Activated CD8-positive, alpha-beta T cell treated with anti-CD3 and anti-CD28 coated beads, Interleukin-2, amount 10 ng/mL, durations not matched to agents 7 days and 5 days (primary cell): Measurements from ENCODE around the gene IFI27L1. TPM values are rescaled to one million over a fixed set of nuclear protein-coding genes. Genes with fewer than 3 reads are reported as not detected.

Source experiments
- ATAC-seq: fragments of 150-1000 bp; cut with Tn5 transposase; one replicate; pipeline ENCODE4 v1.10.0; 2021; ENCODE audit warnings: moderate library complexity
- CTCF ChIA-PET: fragments of 350-600 bp; sonication (Branson Sonifier 250); formaldehyde crosslinking; loops from one replicate; lab custom pipeline; 2021; ENCODE audit warnings: antibody characterized with exemption; lab: Charles Lee
- POLR2A ChIA-PET: fragments of 350-600 bp; sonication (Branson Sonifier 250); formaldehyde crosslinking; loops from one replicate; lab custom pipeline; 2021; ENCODE audit warnings: antibody characterized with exemption; lab: Charles Lee
- DNase-seq: peaks from one replicate; pipeline ENCODE4 v3.0.0-alpha.2; 2020
- H3K27ac Mint-ChIP-seq: one replicate; pipeline ENCODE4 v1.8.0; 2021; ENCODE audit warnings: mild to moderate bottlenecking, mixed read lengths
- H3K27me3 Mint-ChIP-seq: one replicate; pipeline ENCODE4 v1.8.0; 2021; ENCODE audit warnings: low read depth, mixed read lengths
- H3K36me3 Mint-ChIP-seq: one replicate; pipeline ENCODE4 v1.8.0; 2021; ENCODE audit warnings: low read depth, mixed read lengths
- H3K4me1 Mint-ChIP-seq: one replicate; pipeline ENCODE4 v1.8.0; 2021; ENCODE audit warnings: low read depth, mixed read lengths
- H3K4me3 Mint-ChIP-seq: one replicate; pipeline ENCODE4 v1.8.0; 2021; ENCODE audit warnings: mild to moderate bottlenecking, mixed read lengths
- H3K9me3 Mint-ChIP-seq: one replicate; pipeline ENCODE4 v1.8.0; 2022; ENCODE audit warnings: mixed read lengths; ENCODE audit not compliant: insufficient read depth
- total RNA-seq, 2 experiments: library from RNA; stranded (reverse); gene quantifications; one replicate each; pipeline ENCODE4 v1.2.3, GENCODE V29; 2021

Gene IFI27L1, protein sequence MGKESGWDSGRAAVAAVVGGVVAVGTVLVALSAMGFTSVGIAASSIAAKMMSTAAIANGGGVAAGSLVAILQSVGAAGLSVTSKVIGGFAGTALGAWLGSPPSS
- total RNA-seq, result 10 to 100 TPM; 34.7 to 41.3 TPM

DNA sequence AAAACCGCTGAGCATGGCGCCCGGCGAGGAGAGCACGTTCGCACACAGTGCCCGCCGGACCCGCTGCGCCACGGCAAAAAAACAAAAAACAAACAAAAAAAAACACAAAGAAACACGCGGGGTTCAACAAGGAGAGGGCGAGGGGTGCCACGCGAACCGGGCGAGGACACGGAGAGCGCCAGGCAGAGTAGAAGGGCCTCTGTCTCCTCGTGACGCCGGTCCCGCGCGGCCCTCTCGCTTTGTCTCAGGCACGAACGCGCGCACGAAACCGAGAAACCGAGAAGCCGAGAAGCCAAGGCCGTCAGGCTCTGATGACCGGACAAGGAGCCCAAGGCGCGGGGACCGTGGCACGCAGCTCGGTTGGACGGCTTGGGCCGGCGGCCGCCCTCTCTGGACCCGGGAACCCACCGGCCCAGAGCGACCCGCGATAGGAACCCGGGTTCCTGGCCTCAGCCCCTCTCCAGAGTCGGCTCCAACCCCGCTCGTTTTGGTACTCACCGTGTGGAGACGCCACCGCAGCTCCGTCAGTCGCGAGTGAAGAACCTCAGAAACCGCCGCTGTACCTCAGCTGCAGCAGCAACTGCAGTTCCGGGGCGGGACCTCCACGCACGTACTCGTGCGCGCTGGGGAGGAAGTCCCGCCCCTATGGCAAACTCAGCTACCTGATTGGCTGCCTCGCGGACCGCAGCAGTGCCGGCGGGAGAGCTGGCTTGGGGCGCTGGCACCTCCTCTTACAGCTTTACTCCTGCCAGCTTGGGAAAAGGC is at the start of gene IFI27L1, which contains the start of gene DDX24:
Gene IFI27L1, plus strand, starts transcription at position 690 of the 765 bp plus-strand sequence. CDS start 15,628 bp downstream, outside the sequence.
Gene DDX24, minus strand, starts transcription at position 582 of the 765 bp plus-strand sequence. CDS start 1,460 bp downstream, outside the sequence.
- H3K27ac Mint-ChIP-seq, result peak within 1 kb of the TSS; percentile 99
- ATAC-seq (peak; percentile 96), DNase-seq (peak; percentile 98)
- peaks cover 62% of the 10 kb centered on the region for H3K36me3 Mint-ChIP-seq
- H3K9me3 Mint-ChIP-seq, result no peaks in the 10 kb centered on the region
- H3K4me3 Mint-ChIP-seq, result peak within 1 kb of the TSS; percentile 99
- no peaks in the 10 kb centered on the region for H3K27me3 Mint-ChIP-seq
- POLR2A ChIA-PET, result interaction anchor here (0.6 to 2.3 kb wide), 12 partner anchors 13 to 1440 kb away, joined by 3 to 8 read pairs (median 4); no protein-coding TSS in a partner anchor
- H3K4me1 Mint-ChIP-seq, result peaks cover 51% of the 10 kb centered on the region
- CTCF ChIA-PET, result interaction anchor here (0.9 to 4.9 kb wide), 15 partner anchors 10 to 144 kb away, joined by 3 to 35 read pairs (median 6); partner anchors contain the start of gene IFI27L2

DNA sequence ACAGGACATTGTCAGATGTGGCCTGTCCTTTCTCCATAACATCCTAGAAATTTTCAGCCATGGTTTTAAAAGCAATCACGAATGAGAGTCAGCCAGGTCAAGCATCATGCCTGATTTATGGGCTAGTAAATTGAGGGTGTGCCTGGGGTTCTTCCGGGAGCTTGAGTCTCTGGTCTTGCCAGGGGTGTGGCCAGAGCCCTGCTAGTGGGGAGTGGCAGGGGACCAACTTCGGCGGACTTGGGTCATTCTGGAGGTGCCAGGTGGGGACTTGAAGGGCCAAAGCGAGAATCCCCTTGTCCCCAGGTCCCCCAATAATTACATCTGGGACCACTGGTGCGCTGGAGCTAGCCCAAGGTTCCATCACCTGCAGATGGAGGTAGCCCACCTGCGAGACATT is 49.2 kb upstream of the IFI27L1 start:
- DNase-seq, result no peak
- Mint-ChIP-seq H3K27ac (no peak overlapping the region), H3K36me3 (no peaks in the 10 kb centered on the region), H3K9me3 (no peaks in the 10 kb centered on the region), H3K4me3 (no peak overlapping the region), H3K27me3 (peaks cover 2% of the 10 kb centered on the region), H3K4me1 (peaks cover 27% of the 10 kb centered on the region)
- no peak for ATAC-seq
- POLR2A ChIA-PET, result no interaction called here
- CTCF ChIA-PET, result interaction anchor here (0.9 to 7.3 kb wide), 2 partner anchors 92 to 105 kb away, joined by 3 to 57 read pairs; no protein-coding TSS in a partner anchor

DNA sequence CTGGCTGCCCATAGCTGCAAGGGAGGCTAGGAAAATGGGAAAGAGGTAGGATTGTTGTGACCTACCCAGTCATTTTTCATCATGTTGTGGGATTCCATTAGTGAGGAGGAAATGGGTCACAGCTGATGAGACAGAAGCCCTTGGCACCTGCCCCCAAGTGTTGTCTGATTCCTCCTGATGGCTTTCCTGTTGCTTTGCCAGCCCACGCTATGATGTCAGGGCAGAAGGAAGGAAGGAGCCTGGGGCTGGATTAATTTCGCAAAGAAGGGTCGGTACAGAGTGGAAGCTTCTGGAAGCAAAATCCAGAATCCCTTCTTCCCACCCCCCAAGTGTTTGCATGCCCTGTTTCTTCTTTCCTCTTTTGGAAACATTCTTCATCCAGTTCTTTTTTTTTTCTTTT is 46.2 kb upstream of the IFI27L1 start:
- ChIA-PET CTCF (interaction anchor here (0.9 to 7.3 kb wide), 16 partner anchors 10 to 147 kb away, joined by 3 to 108 read pairs (median 12); partner anchors contain the start of gene OTUB2), POLR2A (no interaction called here)
- no peak for ATAC-seq
- H3K27me3 Mint-ChIP-seq, result peaks cover 2% of the 10 kb centered on the region
- DNase-seq, result no peak
- no peak overlapping the region for H3K27ac Mint-ChIP-seq
- no peaks in the 10 kb centered on the region for H3K36me3 Mint-ChIP-seq
- H3K9me3 Mint-ChIP-seq, result no peaks in the 10 kb centered on the region
- H3K4me1 Mint-ChIP-seq, result peaks cover 7% of the 10 kb centered on the region
- no peak overlapping the region for H3K4me3 Mint-ChIP-seq

DNA sequence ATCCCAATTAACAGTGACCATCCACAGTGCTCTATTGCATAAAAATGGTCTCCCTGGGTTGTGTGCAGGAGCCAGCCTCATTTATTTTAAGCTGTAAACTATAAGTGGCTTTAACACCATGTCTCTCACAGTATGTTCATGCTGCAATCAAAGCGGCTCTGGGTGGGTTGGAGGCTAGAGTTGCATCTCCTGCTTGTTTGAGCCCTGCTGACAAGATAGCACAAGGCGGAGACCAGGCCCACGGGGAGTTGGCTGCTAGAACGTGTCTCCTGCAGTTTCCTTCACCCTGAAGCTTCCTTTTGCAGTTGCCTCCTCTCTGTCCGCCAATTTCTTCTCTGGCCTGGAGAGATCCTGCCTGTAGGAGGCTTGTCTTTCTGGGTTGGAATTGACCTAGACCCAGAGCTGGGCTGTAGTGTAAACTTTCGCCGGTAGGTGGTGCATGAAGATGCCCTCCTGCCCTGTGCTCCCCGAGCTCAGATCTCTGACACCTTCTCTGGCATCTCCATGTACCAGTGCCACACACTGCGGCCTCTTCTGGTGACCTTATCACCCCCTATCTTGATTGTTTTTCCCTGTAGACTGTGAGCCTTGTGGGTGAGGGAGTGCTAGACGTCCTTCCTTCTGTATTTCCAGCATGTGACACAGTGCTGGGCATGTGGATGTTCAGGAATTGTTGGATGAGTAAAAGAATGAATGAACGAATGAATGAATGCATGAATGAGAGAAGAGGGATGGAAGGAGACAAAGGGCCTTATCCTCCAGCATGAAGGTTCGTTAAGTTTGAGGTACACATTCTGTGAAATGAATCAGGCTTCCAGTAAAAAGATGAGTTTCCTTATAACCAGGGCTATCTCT is 44.6 kb upstream of the IFI27L1 start:
- Mint-ChIP-seq H3K4me1 (peaks cover 7% of the 10 kb centered on the region), H3K27me3 (peaks cover 2% of the 10 kb centered on the region), H3K36me3 (no peaks in the 10 kb centered on the region), H3K27ac (no peak overlapping the region), H3K4me3 (no peak overlapping the region), H3K9me3 (no peaks in the 10 kb centered on the region)
- ATAC-seq, result peak; percentile 97
- CTCF ChIA-PET, result interaction anchor here (0.6 to 7.3 kb wide), 36 partner anchors 8 to 449 kb away, joined by 3 to 108 read pairs (median 5); partner anchors contain the start of genes DDX24, IFI27L1, IFI27L2 and OTUB2
- DNase-seq, result peak; percentile 86
- POLR2A ChIA-PET, result interaction anchor here (1.0 to 1.1 kb wide), 3 partner anchors 25 to 97 kb away, joined by 3 to 4 read pairs (median 4); no protein-coding TSS in a partner anchor

DNA sequence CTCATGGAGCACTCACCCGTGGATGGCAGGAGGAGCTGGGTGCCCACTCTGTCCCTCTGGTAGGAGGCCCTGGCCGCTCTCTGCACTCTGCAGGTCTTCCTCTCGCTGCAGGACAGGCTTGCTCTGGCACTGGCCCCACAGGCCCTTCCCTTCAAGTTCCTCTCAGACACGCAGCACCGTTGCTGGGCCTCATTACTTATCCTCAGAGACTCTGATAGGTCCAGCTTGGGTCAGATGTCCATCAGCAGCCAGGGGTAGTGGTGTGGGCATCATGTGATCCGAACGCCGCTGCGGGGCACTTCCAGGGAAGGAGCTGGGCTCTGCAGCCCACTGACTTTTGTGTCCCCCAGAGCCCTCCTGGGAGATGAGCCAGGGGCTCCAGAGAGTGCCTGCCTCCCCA is 43.2 kb upstream of the IFI27L1 start:
- H3K36me3 Mint-ChIP-seq, result no peaks in the 10 kb centered on the region
- no peaks in the 10 kb centered on the region for H3K9me3 Mint-ChIP-seq
- ChIA-PET POLR2A (no interaction called here), CTCF (interaction anchor here (0.8 to 7.3 kb wide), 10 partner anchors 12 to 104 kb away, joined by 3 to 69 read pairs (median 17); partner anchors contain the start of gene OTUB2)
- H3K27me3 Mint-ChIP-seq, result peaks cover 2% of the 10 kb centered on the region
- H3K4me3 Mint-ChIP-seq, result no peak overlapping the region
- ATAC-seq, result no peak
- no peak overlapping the region for H3K27ac Mint-ChIP-seq
- H3K4me1 Mint-ChIP-seq, result peaks cover 7% of the 10 kb centered on the region
- DNase-seq, result no peak

DNA sequence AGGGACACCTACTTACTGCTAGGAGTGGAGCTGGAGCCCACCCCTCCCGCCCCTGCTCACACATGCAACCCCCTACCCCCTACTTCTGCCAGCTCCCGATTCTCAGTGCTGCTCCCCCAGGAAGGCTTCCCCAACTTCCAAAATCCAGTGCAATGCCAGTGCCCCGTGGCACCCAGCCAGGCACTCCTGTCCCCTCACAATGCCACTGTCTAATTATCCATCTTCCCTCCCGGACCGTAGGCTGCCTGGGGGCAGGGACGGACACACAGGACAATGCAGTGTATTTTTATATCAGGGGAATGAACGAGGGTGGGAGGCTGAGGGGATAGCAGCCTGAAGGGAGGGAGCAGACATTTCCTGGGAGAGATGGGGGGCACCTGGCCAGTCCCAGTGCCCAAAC is 42.6 kb upstream of the IFI27L1 start:
- POLR2A ChIA-PET, result no interaction called here
- Mint-ChIP-seq H3K36me3 (peaks cover 1% of the 10 kb centered on the region), H3K4me3 (no peak overlapping the region), H3K27ac (no peak overlapping the region), H3K9me3 (no peaks in the 10 kb centered on the region), H3K4me1 (peaks cover 7% of the 10 kb centered on the region), H3K27me3 (peaks cover 2% of the 10 kb centered on the region)
- DNase-seq (no peak), ATAC-seq (no peak)
- CTCF ChIA-PET, result interaction anchor here (1.4 to 7.3 kb wide), 7 partner anchors 11 to 104 kb away, joined by 4 to 69 read pairs (median 45); partner anchors contain the start of gene OTUB2

DNA sequence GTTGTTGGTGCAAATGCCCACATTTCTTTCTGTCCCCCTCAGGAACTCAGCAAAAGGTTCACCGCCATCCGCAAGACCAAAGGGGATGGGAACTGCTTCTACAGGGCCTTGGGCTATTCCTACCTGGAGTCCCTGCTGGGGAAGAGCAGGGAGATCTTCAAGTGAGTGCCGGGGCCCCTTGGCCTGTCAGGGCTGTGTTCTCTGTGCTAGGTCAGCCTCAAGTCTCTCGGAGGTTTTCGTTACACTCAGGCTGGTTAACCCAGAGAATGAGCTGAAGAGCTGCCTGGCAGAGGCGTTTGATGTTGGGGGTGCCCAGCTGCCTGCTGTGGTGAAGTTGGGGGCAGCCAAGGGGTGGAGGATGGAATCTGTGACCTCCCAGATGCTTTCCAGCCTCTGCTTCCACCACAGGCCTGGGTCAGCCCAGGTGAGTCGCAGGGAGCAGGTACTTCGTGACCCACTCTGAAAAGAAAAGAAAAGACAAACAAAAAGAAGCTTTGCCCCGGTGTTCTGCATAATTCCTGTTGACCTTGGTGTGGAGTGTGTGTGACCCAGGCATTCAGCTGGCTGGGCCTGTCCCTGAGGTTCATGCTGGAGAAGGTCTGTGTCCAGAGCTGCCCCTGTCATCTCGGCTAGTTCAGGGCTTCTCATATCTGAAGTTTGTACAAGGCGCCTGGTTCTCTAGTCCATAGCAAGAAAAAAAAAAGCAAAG is 42.0 kb upstream of the IFI27L1 start:
- Mint-ChIP-seq H3K27ac (no peak overlapping the region), H3K9me3 (no peaks in the 10 kb centered on the region), H3K36me3 (peaks cover 3% of the 10 kb centered on the region), H3K4me3 (no peak overlapping the region), H3K27me3 (peaks cover 2% of the 10 kb centered on the region), H3K4me1 (peaks cover 7% of the 10 kb centered on the region)
- ChIA-PET POLR2A (no interaction called here), CTCF (interaction anchor here (0.6 to 1.5 kb wide), 5 partner anchors 10 to 99 kb away, joined by 3 to 7 read pairs (median 3); no protein-coding TSS in a partner anchor)
- ATAC-seq, result no peak
- DNase-seq, result no peak

DNA sequence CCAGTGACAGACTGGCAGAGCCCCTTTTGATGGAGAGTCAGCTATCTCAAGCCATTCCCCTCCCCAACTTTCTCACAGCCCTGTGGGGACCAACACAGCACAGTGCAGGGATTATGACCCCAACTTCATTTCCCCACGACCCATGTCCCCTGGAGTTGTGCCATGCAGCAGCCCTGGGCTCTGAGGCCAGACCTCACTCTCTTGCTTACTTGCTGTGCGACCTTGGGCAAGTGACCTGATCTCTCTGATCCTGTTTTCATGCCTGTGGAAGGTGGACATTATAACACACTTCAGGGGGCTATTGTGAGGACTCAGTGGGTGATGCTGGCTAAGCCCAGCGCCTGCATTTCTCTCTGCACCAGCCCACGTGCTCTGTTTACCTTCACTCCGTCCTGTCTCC is 40.9 kb upstream of the IFI27L1 start:
- Mint-ChIP-seq H3K36me3 (peaks cover 6% of the 10 kb centered on the region), H3K27ac (no peak overlapping the region), H3K9me3 (no peaks in the 10 kb centered on the region), H3K4me1 (peaks cover 7% of the 10 kb centered on the region), H3K4me3 (no peak overlapping the region), H3K27me3 (peaks cover 2% of the 10 kb centered on the region)
- no peak for ATAC-seq
- CTCF ChIA-PET, result interaction anchor here (0.8 to 1.2 kb wide), 2 partner anchors 11 to 96 kb away, joined by 3 read pairs; no protein-coding TSS in a partner anchor
- POLR2A ChIA-PET, result no interaction called here
- no peak for DNase-seq

DNA sequence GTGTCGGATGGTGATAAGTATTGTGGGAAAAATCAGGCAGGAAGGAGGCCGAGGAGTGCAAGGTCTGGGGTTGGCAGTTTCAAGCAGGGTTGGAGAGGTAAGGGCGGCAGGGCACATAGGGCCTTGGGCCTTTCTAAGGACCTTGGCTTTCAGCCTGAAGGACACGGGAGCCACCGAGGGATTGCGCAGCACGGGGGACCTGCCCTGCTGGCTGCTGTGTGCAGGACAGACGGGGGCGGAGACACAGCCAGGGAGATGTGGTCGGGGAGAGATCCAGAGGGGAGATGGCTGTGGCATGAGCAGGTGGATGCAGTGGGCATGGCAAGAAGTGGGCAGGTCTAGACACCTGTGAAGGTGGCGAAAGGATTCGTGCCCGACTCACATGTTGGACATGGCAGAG is 40.3 kb upstream of the IFI27L1 start:
- H3K9me3 Mint-ChIP-seq, result no peaks in the 10 kb centered on the region
- no peak overlapping the region for H3K4me3 Mint-ChIP-seq
- no peak for DNase-seq
- H3K27ac Mint-ChIP-seq, result no peak overlapping the region
- CTCF ChIA-PET, result no interaction called here
- ATAC-seq, result no peak
- H3K4me1 Mint-ChIP-seq, result peaks cover 12% of the 10 kb centered on the region
- H3K36me3 Mint-ChIP-seq, result peaks cover 11% of the 10 kb centered on the region
- peaks cover 2% of the 10 kb centered on the region for H3K27me3 Mint-ChIP-seq
- POLR2A ChIA-PET, result no interaction called here

DNA sequence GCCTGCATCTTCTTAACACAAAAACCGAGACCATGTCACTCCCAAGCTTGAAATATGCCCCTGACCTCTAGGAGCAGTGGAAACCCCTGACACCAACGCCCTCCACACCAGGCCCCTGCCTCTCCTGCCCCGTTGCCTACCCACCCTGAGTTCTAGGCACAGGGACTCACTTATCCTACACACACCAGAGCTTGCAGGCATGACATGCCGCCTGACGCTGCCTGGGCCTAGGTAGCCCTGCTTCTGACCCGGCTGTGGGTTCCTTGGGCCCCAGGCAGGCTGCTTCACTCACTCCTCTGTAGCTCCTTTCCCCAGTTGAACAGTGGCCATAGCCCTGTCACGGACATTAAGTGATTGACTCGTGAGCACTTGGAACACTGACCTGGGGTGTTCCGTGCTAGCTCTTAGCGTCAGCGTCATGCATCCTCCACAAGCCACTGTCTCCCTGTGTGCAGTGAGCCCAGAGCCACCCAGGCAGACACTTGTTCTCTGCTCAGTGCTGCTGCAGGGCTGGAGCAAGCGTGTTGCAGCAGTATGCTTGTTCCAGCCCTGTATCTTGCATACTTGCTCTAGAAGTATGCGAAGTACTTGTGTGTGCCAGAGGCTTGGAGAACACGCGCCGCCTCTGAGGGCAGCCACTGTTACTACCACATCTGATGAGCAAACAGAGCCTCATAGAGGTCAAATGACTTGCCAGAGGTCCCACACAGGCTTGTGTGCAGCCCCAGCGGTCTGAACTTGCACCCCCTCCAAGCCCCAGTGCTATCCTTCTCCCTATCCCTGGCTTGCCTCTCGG is 39.4 kb upstream of the IFI27L1 start:
- H3K36me3 Mint-ChIP-seq, result peaks cover 12% of the 10 kb centered on the region
- H3K4me3 Mint-ChIP-seq, result no peak overlapping the region
- POLR2A ChIA-PET, result no interaction called here
- no peaks in the 10 kb centered on the region for H3K9me3 Mint-ChIP-seq
- CTCF ChIA-PET, result interaction anchor here (0.8 kb wide), 1 partner anchor 12 kb away, joined by 4 read pairs; no protein-coding TSS in a partner anchor
- peaks cover 10% of the 10 kb centered on the region for H3K4me1 Mint-ChIP-seq
- peaks cover under 1% of the 10 kb centered on the region for H3K27me3 Mint-ChIP-seq
- H3K27ac Mint-ChIP-seq, result no peak overlapping the region
- ATAC-seq (no peak), DNase-seq (no peak)
